ENCODE measurements around the gene ACSM2A.
"Not testable (repeated sequence)": the region's sequence is repeated elsewhere in the genome, so short reads cannot be mapped to it uniquely, and the experiment has no call there.

The ACSM2A gene

DNA sequence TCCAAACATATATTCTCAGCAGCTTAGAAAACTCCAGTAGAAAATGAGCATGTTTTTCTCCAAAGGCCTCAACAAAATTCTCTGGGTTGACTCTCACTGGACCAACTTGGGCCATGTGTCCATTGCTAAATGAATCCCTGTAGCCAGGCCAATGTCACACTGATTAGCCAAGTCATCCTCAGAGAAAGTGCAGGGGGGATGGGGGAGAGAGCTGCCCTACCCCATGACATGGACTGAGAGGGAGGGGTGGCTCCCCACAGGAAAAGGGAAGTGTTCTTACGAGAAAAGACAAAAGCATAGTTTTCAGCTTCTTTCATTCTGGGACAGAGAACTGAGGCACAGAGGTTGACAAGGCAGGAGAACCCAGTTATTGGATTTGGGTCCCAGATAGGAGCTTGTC, 32.7 kb downstream of the ACSM2A start:
- DNase-seq (ENCODE audit: low spot score), result not testable (repeated sequence)

GRCh38 chr16:20484726-20485125, 33.4 kb downstream of the ACSM2A start:
- no peak for TF ChIP-seq CTCF (IDR thresholded peaks at IDR 0.05; ENCODE audit: extremely low read depth, missing control alignments)
- no peak for DNase-seq (ENCODE audit: low spot score)

- no peak for DNase-seq (ENCODE audit: low spot score)
- TF ChIP-seq CTCF (IDR thresholded peaks at IDR 0.05; ENCODE audit: extremely low read depth, missing control alignments), result no peak
Measured at GRCh38 chr16:20485408-20485807, 34.1 kb downstream of the ACSM2A start.

- not testable (repeated sequence) for DNase-seq (ENCODE audit: low spot score)
Measured at GRCh38 chr16:20490994-20491393, 39.7 kb downstream of the ACSM2A start.

DNA sequence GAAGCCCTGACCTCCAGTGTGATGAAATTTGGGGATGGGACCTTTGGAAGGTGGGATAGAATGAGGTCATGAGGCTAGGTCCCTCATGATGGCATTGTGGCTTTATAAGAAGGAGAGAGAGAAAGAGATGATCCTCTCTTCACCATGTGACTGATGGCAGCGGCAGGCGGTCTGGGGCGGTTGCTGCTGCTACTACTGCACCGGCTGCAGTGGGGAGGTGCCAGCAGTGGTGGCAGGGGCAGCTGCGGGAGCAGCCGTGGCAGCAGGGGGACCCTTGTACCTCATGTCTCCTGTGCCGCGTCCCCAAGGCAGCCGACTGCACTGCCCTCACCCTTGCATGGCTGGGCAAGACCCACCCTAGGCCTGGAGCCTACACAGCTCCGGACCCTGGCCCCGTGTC, 40.1 kb downstream of the ACSM2A start:
- DNase-seq (ENCODE audit: low spot score), result not testable (repeated sequence)

DNA sequence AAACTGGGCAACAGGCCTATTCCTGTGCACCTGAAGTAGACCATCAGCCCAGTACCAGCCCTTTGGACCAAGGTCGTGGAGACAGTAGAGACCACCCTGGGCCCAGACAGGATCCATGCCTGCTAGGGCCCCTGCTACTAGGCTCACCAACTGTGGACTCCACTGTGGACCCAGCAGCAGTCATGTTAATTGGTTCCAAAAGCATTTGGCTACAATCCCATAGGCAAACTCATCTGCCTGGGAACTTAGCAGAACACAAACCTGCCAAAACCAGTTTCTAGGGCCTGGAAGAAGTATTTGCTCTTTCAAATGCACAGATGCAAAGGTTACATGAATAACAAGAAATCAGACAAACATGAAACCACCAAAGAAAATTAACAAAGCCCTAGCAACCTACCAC, 53.1 kb downstream of the ACSM2A start:
- DNase-seq (ENCODE audit: low spot score), result no peak
- TF ChIP-seq CTCF (IDR thresholded peaks at IDR 0.05; ENCODE audit: extremely low read depth, missing control alignments), result no peak

DNA sequence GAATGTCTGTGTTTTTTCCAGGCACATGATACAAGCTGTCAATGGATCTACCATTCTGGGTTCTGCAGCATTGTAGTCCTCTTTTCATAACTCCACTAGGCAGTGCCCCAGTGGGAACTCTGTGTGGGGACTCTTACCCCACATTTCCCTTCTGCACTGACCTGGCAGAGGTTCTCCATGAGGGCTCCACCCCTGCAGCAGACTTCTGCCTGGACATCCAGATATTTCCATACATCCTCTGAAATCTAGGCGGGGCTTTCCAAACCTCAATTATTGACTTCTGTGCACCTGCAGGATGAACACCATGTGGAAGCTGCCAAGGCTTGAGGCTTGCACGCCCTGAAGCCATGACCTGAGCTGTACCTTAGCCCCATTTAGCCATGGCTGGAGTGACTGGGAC, 56.0 kb downstream of the ACSM2A start:
- TF ChIP-seq CTCF (IDR thresholded peaks at IDR 0.05; ENCODE audit: extremely low read depth, missing control alignments), result no peak
- DNase-seq (ENCODE audit: low spot score), result no peak

DNA sequence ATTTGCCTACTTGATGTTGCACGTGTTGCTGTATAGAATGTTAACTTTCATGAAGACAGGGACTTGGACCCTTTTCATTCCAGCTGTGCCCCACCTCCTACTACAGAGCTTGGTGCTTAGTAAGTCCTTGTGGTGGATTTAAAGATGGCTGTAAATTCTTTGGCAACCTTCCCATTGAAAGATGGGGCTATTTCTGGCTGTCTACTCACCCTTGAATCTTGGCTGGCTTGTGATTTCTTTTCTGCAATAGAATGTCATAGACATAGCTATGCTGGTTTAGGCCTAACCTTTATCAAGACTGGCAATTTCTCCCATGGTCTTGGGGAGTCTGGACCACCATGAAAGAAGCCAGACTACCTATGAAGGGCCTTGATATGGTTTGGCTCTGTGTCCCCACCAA, 59.0 kb downstream of the ACSM2A start:
- TF ChIP-seq CTCF (IDR thresholded peaks at IDR 0.05; ENCODE audit: extremely low read depth, missing control alignments), result no peak
- no peak for DNase-seq (ENCODE audit: low spot score)

GRCh38 chr16:20515688-20516090, 64.4 kb downstream of the ACSM2A start:
- TF ChIP-seq CTCF (IDR thresholded peaks at IDR 0.05; ENCODE audit: extremely low read depth, missing control alignments), result no peak
- no peak for DNase-seq (ENCODE audit: low spot score)
